Smooth muscle cell (in vitro differentiated cells): ENCODE data around the gene MAPK14. TPM values are rescaled to one million over a fixed set of nuclear protein-coding genes. Genes with fewer than 3 reads are reported as not detected.

Experiments
- DNase-seq: peaks from one replicate; lab custom pipeline; 2025; ENCODE audit not compliant: unreplicated experiment; lab: John Stamatoyannopoulos, UW
- H2AFZ ChIP-seq: fragments of 200-600 bp; sonication (generic); 2 replicates; pipeline ENCODE4 v1.6.0; 2016; ENCODE audit warnings: antibody characterized with exemption, low read depth, mild to moderate bottlenecking
- H3F3A ChIP-seq: fragments of 200-600 bp; sonication (generic); 2 replicates; pipeline ENCODE4 v1.6.0; 2017; ENCODE audit warnings: antibody characterized with exemption, low read depth
- H3K27ac ChIP-seq: fragments of 200-600 bp; sonication (generic); 2 replicates; pipeline ENCODE4 v1.5.1; 2016; ENCODE audit warnings: low read depth, mild to moderate bottlenecking
- H3K27me3 ChIP-seq: fragments of 200-600 bp; sonication (generic); 2 replicates; pipeline ENCODE4 v1.6.1; 2016; ENCODE audit warnings: low read depth, mild to moderate bottlenecking
- H3K36me3 ChIP-seq: fragments of 200-600 bp; sonication (generic); 2 replicates; pipeline ENCODE4 v1.5.1; 2016; ENCODE audit warnings: low read depth
- H3K4me1 ChIP-seq: fragments of 200-600 bp; sonication (generic); 2 replicates; pipeline ENCODE4 v1.5.1; 2016; ENCODE audit warnings: low read depth
- H3K4me2 ChIP-seq: fragments of 200-600 bp; sonication (generic); 2 replicates; pipeline ENCODE4 v1.6.0; 2016; ENCODE audit warnings: mild to moderate bottlenecking
- H3K4me3 ChIP-seq: fragments of 200-600 bp; sonication (generic); 2 replicates; pipeline ENCODE4 v1.5.1; 2016; ENCODE audit warnings: mild to moderate bottlenecking
- H3K79me2 ChIP-seq: fragments of 200-600 bp; sonication (generic); 2 replicates; pipeline ENCODE4 v1.6.0; 2016; ENCODE audit warnings: low read depth, mild to moderate bottlenecking
- H3K9ac ChIP-seq: fragments of 200-600 bp; sonication (generic); 2 replicates; pipeline ENCODE4 v1.6.0; 2016; ENCODE audit warnings: low read depth
- H3K9me3 ChIP-seq: fragments of 200-600 bp; sonication (generic); replicated peaks from 2 replicates; pipeline ENCODE4 v1.5.1; 2016; ENCODE audit warnings: low read depth
- H4K20me1 ChIP-seq: fragments of 200-600 bp; sonication (generic); 2 replicates; pipeline ENCODE4 v1.6.0; 2016; ENCODE audit warnings: low read depth
- WGBS: methylation state at CpG from one replicate; pipeline ENCODE4 v1.1.7; 2016; ENCODE audit warnings: low lambda C conversion rate; 5-methylcytosine and 5-hydroxymethylcytosine counted together
- polyA plus RNA-seq: library from polyadenylated mRNA; unstranded; fragments of >200 nt; fragmentation: Nextera tagmentation; extraction: Ambion mirVana; gene quantifications from 2 replicates; pipeline ENCODE4 v1.2.1, GENCODE V29; 2016
- total RNA-seq: library from RNA; depleted of rRNA; stranded (reverse); fragments of >200 nt; gene quantifications from 2 replicates; pipeline ENCODE4 v1.2.3, GENCODE V29; 2014
- TF ChIP-seq, protein P1 (sequence below): fragments of 200-600 bp; sonication (generic); IDR thresholded peaks from 2 replicates; pipeline ENCODE4 v1.5.1; 2017; ENCODE audit warnings: borderline replicate concordance, mild to moderate bottlenecking, antibody characterized with exemption; ENCODE audit not compliant: insufficient read depth, poor library complexity, severe bottlenecking

Gene MAPK14
- total and polyA plus RNA-seq, 2 experiments from 2014 or later, result 28.0 to 62.8 TPM

DNA sequence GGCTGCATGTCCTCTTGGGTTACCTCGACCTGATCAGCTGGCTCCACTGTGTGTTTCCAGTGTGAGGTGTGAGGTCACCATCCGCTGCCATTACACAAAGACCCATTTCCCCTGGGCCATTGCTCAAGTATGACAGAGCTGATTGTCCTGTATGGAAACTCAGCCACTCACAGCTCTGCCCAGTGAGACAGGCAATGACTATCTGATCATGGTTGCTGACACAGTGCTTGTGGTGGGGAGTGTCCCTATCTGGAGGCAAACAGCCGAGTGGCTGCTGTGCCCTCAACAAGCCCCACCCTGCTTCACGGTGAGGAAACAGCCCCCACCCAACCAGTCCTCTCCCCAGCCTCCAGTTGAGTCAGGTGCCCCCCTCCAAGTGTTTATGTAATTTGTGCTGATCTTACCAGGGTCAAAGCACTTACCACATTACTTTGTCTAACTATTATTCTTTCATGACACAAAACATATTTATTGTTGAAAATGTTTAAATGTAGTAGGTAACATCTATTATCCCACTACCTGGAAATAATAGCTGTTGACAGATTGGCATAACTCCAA is 91.0 kb downstream of the MAPK14 start:
- Histone ChIP-seq H3K27ac (no peak overlapping the region), H3K36me3 (no peaks in the 10 kb centered on the region), H3F3A (peaks cover 8% of the 10 kb centered on the region), H3K79me2 (no peaks in the 10 kb centered on the region), H3K9ac (no peak overlapping the region), H3K4me3 (no peak overlapping the region), H3K4me2 (no peak overlapping the region), H4K20me1 (no peaks in the 10 kb centered on the region), H2AFZ (no peak overlapping the region), H3K9me3 (no peaks in the 10 kb centered on the region), H3K4me1 (peaks cover 3% of the 10 kb centered on the region), H3K27me3 (no peaks in the 10 kb centered on the region)
- WGBS, result 66% methylated on average over 4 of the region's 4 CpGs
- DNase-seq, result no peak
- TF ChIP-seq, protein P1, sequence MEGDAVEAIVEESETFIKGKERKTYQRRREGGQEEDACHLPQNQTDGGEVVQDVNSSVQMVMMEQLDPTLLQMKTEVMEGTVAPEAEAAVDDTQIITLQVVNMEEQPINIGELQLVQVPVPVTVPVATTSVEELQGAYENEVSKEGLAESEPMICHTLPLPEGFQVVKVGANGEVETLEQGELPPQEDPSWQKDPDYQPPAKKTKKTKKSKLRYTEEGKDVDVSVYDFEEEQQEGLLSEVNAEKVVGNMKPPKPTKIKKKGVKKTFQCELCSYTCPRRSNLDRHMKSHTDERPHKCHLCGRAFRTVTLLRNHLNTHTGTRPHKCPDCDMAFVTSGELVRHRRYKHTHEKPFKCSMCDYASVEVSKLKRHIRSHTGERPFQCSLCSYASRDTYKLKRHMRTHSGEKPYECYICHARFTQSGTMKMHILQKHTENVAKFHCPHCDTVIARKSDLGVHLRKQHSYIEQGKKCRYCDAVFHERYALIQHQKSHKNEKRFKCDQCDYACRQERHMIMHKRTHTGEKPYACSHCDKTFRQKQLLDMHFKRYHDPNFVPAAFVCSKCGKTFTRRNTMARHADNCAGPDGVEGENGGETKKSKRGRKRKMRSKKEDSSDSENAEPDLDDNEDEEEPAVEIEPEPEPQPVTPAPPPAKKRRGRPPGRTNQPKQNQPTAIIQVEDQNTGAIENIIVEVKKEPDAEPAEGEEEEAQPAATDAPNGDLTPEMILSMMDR, result no peak

DNA sequence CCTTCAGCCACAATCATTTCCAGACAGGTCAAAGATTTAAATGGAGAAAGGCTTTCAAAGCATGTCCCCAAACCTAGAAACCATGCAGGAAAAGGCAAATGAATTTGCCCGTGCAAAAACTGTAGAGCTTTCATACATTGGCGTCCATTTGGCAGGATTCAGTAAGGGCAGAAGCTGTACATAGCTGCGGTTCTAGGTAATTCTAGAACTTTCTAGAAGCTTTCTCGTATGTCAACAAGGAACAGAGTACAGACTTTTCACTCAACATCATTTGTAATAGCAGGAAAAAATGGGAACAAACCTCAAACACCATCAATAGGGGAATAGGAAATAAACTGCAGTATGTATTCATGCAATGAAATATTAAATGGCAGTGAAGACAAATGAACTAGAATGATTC is 91.6 kb downstream of the MAPK14 start:
- Histone ChIP-seq H3K27ac (no peak overlapping the region), H3K4me2 (no peak overlapping the region), H3K79me2 (no peaks in the 10 kb centered on the region), H2AFZ (no peak overlapping the region), H3K36me3 (no peaks in the 10 kb centered on the region), H3K4me1 (no peaks in the 10 kb centered on the region), H4K20me1 (no peaks in the 10 kb centered on the region), H3K27me3 (no peaks in the 10 kb centered on the region), H3K9me3 (no peaks in the 10 kb centered on the region), H3K9ac (no peak overlapping the region), H3F3A (peaks cover 8% of the 10 kb centered on the region), H3K4me3 (no peak overlapping the region)
- 96% methylated on average over 4 of the region's 4 CpGs for WGBS
- TF ChIP-seq, protein P1, result no peak
- no peak for DNase-seq

DNA sequence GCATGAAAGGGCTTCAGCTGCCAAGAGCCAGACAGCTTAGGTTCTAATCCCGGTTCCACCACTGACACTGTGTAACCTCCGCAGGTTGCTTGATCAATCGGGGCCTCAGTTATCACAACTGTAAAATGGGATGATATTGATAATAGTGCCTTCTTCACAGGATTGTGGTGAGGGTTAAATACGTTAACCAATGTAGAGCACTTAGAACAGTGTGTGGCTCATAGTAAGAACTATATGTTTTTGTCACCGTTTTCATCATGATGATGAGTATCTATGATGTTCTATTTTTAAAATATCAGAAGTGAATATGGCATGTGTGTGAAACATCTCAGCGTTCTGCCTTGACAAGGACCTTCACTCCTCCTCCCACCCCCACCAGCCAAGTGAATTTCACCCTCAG is 92.4 kb downstream of the MAPK14 start:
- WGBS, result 97% methylated on average over 6 of the region's 6 CpGs
- Histone ChIP-seq H3K36me3 (no peaks in the 10 kb centered on the region), H3K4me2 (no peak overlapping the region), H4K20me1 (no peaks in the 10 kb centered on the region), H2AFZ (no peak overlapping the region), H3K4me3 (no peak overlapping the region), H3F3A (peaks cover 8% of the 10 kb centered on the region), H3K27ac (no peak overlapping the region), H3K79me2 (no peaks in the 10 kb centered on the region), H3K9ac (no peak overlapping the region), H3K27me3 (no peaks in the 10 kb centered on the region), H3K9me3 (no peaks in the 10 kb centered on the region), H3K4me1 (no peaks in the 10 kb centered on the region)
- TF ChIP-seq, protein P1, result no peak
- DNase-seq, result no peak

DNA sequence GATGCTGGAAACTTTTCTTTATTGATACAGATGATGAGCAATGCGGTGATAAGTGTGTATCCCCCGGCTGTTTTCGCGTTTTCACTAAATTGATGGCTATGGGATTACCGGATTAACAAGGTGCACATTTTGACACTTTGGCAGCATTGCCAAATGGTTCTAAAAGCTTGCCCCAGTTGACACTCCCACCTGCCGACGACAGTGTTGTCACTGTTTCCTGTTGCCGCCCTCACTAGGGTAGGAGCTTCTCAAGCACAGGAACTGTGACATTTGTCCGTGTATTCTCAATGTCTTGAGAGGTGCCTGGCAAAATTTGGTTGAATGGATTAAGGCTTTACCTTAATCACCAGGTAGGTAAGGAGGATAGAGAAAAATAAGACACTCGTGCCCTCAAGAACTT is 92.9 kb downstream of the MAPK14 start:
- no peaks in the 10 kb centered on the region for H4K20me1 ChIP-seq
- TF ChIP-seq, protein P1, result no peak
- DNase-seq, result no peak
- H3K9ac ChIP-seq, result no peak overlapping the region
- peak overlapping the region; percentile 21 for H3K4me2 ChIP-seq
- peak overlapping the region; percentile 15 for H3K27ac ChIP-seq
- H3F3A ChIP-seq, result peaks cover 8% of the 10 kb centered on the region
- no peaks in the 10 kb centered on the region for H3K27me3 ChIP-seq
- 64% methylated on average over 10 of the region's 10 CpGs for WGBS
- H3K79me2 ChIP-seq, result no peaks in the 10 kb centered on the region
- no peaks in the 10 kb centered on the region for H3K36me3 ChIP-seq
- no peaks in the 10 kb centered on the region for H3K9me3 ChIP-seq
- no peak overlapping the region for H2AFZ ChIP-seq
- no peaks in the 10 kb centered on the region for H3K4me1 ChIP-seq
- H3K4me3 ChIP-seq, result no peak overlapping the region
